Esophagus squamous epithelium (tissue), 4 donors: Measurements from ENCODE around the gene LPP.

Source experiments
- POLR2A ChIP-seq, 4 donors: fragments of 450-650 bp; IDR thresholded peaks; one replicate each; pipeline ENCODE4 v1.6.1; 2017; ENCODE audit warnings: antibody characterized with exemption in 4 of 4, mild to moderate bottlenecking in 4 of 4, moderate library complexity in 3 of 4
- TF ChIP-seq, protein P1 (sequence below), 6 experiments: fragments of 450-650 bp in 4 of 6; fragments of 200-600 bp in 2 of 6; sonication (generic) in 2 of 6; IDR thresholded peaks; one replicate each; pipeline ENCODE4 v1.5.1; 2016 to 2019; ENCODE audit warnings: antibody characterized with exemption in 6 of 6, mild to moderate bottlenecking in 4 of 6, moderate library complexity in 4 of 6

GRCh38 chr3:188218603-188219002 is 64.6 kb downstream of the LPP start:
- TF ChIP-seq, protein P1, sequence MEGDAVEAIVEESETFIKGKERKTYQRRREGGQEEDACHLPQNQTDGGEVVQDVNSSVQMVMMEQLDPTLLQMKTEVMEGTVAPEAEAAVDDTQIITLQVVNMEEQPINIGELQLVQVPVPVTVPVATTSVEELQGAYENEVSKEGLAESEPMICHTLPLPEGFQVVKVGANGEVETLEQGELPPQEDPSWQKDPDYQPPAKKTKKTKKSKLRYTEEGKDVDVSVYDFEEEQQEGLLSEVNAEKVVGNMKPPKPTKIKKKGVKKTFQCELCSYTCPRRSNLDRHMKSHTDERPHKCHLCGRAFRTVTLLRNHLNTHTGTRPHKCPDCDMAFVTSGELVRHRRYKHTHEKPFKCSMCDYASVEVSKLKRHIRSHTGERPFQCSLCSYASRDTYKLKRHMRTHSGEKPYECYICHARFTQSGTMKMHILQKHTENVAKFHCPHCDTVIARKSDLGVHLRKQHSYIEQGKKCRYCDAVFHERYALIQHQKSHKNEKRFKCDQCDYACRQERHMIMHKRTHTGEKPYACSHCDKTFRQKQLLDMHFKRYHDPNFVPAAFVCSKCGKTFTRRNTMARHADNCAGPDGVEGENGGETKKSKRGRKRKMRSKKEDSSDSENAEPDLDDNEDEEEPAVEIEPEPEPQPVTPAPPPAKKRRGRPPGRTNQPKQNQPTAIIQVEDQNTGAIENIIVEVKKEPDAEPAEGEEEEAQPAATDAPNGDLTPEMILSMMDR (IDR thresholded peaks at IDR 0.05) = no peak
- TF ChIP-seq POLR2A (IDR thresholded peaks at IDR 0.05) = no peak
